ENCODE data around the gene CUL7. TPM values are rescaled to one million over a fixed set of nuclear protein-coding genes. Genes with fewer than 3 reads are reported as not detected.

The CUL7 gene
- total RNA-seq, 1 donor, result 48.5 TPM

- TF ChIP-seq CTCF (IDR thresholded peaks at IDR 0.05; ENCODE audit: extremely low read depth, low read depth, low read length), result peak; percentile 68
- Histone ChIP-seq H2AFZ (ENCODE audit: low read length) (no peak overlapping the region), H3K4me3 (ENCODE audit: insufficient read depth, low read length) (no peak overlapping the region), H3K4me1 (ENCODE audit: insufficient read depth, low read length) (peaks cover 3% of the 10 kb centered on the region), H4K20me1 (ENCODE audit: insufficient read depth, low read length) (no peaks in the 10 kb centered on the region), H3K36me3 (ENCODE audit: insufficient read depth, low read length) (peaks cover 20% of the 10 kb centered on the region), H3K27ac (ENCODE audit: low read depth, low read length) (no peak overlapping the region), H3K4me2 (ENCODE audit: insufficient read depth, low read length) (no peak overlapping the region), H3K27me3 (ENCODE audit: insufficient read depth, low read length) (no peaks in the 10 kb centered on the region), H3K9me3 (ENCODE audit: low read depth, low read length) (no peaks in the 10 kb centered on the region), H3K79me2 (ENCODE audit: insufficient read depth, low read length) (no peaks in the 10 kb centered on the region)
- DNase-seq (ENCODE audit: insufficient read length, low spot score, missing footprints), result peak; percentile 95
Observed at GRCh38 chr6:43070028-43070632, 16.5 kb upstream of the CUL7 start.

DNA sequence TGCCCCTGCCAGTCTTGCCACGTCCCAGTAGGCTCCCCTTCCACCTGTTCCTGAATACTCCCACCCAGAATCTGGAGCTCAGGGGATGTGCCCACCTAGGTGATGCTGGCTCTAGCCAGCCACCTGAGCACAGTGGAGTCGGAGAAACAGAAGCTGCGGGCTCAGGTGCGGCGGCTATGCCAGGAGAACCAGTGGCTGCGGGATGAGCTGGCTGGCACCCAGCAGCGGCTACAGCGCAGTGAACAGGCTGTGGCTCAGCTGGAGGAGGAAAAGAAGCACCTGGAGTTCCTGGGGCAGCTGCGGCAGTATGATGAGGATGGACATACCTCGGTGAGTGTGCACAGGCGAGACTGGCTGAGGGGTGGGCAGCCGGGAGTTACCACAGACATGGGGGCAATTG lies 9.2 kb upstream of the CUL7 start:
- DNase-seq (ENCODE audit: insufficient read length, low spot score, missing footprints), result no peak
- H3K4me1 ChIP-seq (ENCODE audit: insufficient read depth, low read length), result peaks cover 18% of the 10 kb centered on the region
- H3K4me2 ChIP-seq (ENCODE audit: insufficient read depth, low read length), result no peak overlapping the region
- no peaks in the 10 kb centered on the region for H3K9me3 ChIP-seq (ENCODE audit: low read depth, low read length)
- TF ChIP-seq CTCF (IDR thresholded peaks at IDR 0.05; ENCODE audit: extremely low read depth, low read depth, low read length), result no peak
- H4K20me1 ChIP-seq (ENCODE audit: insufficient read depth, low read length), result no peaks in the 10 kb centered on the region
- H3K27me3 ChIP-seq (ENCODE audit: insufficient read depth, low read length), result no peaks in the 10 kb centered on the region
- no peak overlapping the region for H3K4me3 ChIP-seq (ENCODE audit: insufficient read depth, low read length)
- peaks cover 18% of the 10 kb centered on the region for H3K79me2 ChIP-seq (ENCODE audit: insufficient read depth, low read length)
- peaks cover 11% of the 10 kb centered on the region for H3K36me3 ChIP-seq (ENCODE audit: insufficient read depth, low read length)
- no peak overlapping the region for H3K27ac ChIP-seq (ENCODE audit: low read depth, low read length)
- no peak overlapping the region for H2AFZ ChIP-seq (ENCODE audit: low read length)

DNA sequence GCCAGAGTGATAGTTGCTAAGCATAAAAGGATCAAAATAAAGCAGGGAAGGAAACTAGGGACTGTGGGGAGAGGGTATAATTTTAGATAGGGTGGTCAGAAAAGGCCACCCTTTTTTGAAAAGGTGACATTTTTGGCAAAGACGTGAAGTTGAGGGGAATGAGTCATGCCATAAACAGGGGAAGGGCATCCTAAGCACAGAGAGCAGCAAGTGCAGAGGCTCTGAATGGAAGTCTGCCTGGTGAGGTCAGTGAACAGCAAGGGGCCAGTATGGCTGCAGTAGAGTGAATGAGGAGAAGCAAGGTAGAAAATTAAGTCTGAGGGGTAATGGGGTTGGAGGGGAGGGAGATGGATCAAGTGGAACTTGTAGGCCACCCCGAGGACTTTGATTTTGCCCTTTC lies 8.2 kb upstream of the CUL7 start:
- Histone ChIP-seq H3K9me3 (ENCODE audit: low read depth, low read length) (no peaks in the 10 kb centered on the region), H3K4me1 (ENCODE audit: insufficient read depth, low read length) (peaks cover 18% of the 10 kb centered on the region), H3K79me2 (ENCODE audit: insufficient read depth, low read length) (peaks cover 22% of the 10 kb centered on the region), H2AFZ (ENCODE audit: low read length) (no peak overlapping the region), H3K4me2 (ENCODE audit: insufficient read depth, low read length) (no peak overlapping the region), H4K20me1 (ENCODE audit: insufficient read depth, low read length) (no peaks in the 10 kb centered on the region), H3K27me3 (ENCODE audit: insufficient read depth, low read length) (no peaks in the 10 kb centered on the region), H3K27ac (ENCODE audit: low read depth, low read length) (no peak overlapping the region), H3K36me3 (ENCODE audit: insufficient read depth, low read length) (peaks cover 11% of the 10 kb centered on the region), H3K4me3 (ENCODE audit: insufficient read depth, low read length) (no peak overlapping the region)
- peak; percentile 56 for DNase-seq (ENCODE audit: insufficient read length, low spot score, missing footprints)
- no peak for TF ChIP-seq CTCF (IDR thresholded peaks at IDR 0.05; ENCODE audit: extremely low read depth, low read depth, low read length)

GRCh38 chr6:43060755-43061633 lies 7.3 kb upstream of the CUL7 start:
- H3K27me3 ChIP-seq (ENCODE audit: insufficient read depth, low read length), result no peaks in the 10 kb centered on the region
- H3K79me2 ChIP-seq (ENCODE audit: insufficient read depth, low read length), result peaks cover 22% of the 10 kb centered on the region
- DNase-seq (ENCODE audit: insufficient read length, low spot score, missing footprints), result no peak
- H3K9me3 ChIP-seq (ENCODE audit: low read depth, low read length), result no peaks in the 10 kb centered on the region
- H2AFZ ChIP-seq (ENCODE audit: low read length), result no peak overlapping the region
- TF ChIP-seq CTCF (IDR thresholded peaks at IDR 0.05; ENCODE audit: extremely low read depth, low read depth, low read length), result no peak
- H4K20me1 ChIP-seq (ENCODE audit: insufficient read depth, low read length), result no peaks in the 10 kb centered on the region
- no peak overlapping the region for H3K4me3 ChIP-seq (ENCODE audit: insufficient read depth, low read length)
- peaks cover 18% of the 10 kb centered on the region for H3K4me1 ChIP-seq (ENCODE audit: insufficient read depth, low read length)
- H3K4me2 ChIP-seq (ENCODE audit: insufficient read depth, low read length), result peak overlapping the region; percentile 93
- peaks cover 11% of the 10 kb centered on the region for H3K36me3 ChIP-seq (ENCODE audit: insufficient read depth, low read length)
- no peak overlapping the region for H3K27ac ChIP-seq (ENCODE audit: low read depth, low read length)

All from osteoblast (primary cell).